A549 (cell line): ENCODE data around the gene C11orf91. TPM values are rescaled to one million over a fixed set of nuclear protein-coding genes. Genes with fewer than 3 reads are reported as not detected.
"Not testable (repeated sequence)": the region's sequence is repeated elsewhere in the genome, so short reads cannot be mapped to it uniquely, and the experiment has no call there.

Experiments used
- ATAC-seq, 2 experiments: fragments of 200-7000 bp in 1 of 2; fragments of >200 bp in 1 of 2; cut with Nextera tagmentation in 1 of 2; cut with Tn5 transposase in 1 of 2; 3 replicates each; pipeline versions ENCODE4 v1.8.0 to v1.9.1; 2018 to 2020; ENCODE audit warnings: mild to moderate bottlenecking in 1 of 2, moderate library complexity in 1 of 2
- CTCF ChIA-PET: fragments of 300-600 bp; sonication (Branson Sonifier 250); formaldehyde crosslinking; extraction: SDS; loops from one replicate; lab custom pipeline; 2021; ENCODE audit warnings: antibody characterized with exemption, inconsistent platforms; lab: Yijun Ruan, JAX
- POLR2A ChIA-PET: fragments of 350-600 bp; formaldehyde crosslinking; extraction: SDS; loops from one replicate; lab custom pipeline; 2021; ENCODE audit warnings: antibody characterized with exemption, inconsistent platforms; lab: Yijun Ruan, JAX
- DNase-seq, 2 experiments: peaks; one replicate each; pipeline versions ENCODE4 v3.0.0 to v3.0.0-alpha.2; 2011 to 2016; ENCODE audit warnings: low read depth in 1 of 2, low spot score in 1 of 2
- FAIRE-seq: peaks from 2 replicates; lab custom pipeline; 2011; peaks lifted over from hg19 to GRCh38; lab: Jason Lieb, UNC
- H3K27ac ChIP-seq, 2 experiments: fragments of >200 bp; sonication (Bioruptor Twin); formaldehyde crosslinking; 3 replicates each; pipeline ENCODE4 v1.5.1; 2016 to 2017
- H3K4me1 ChIP-seq: fragments of >200 bp; sonication (Bioruptor Twin); formaldehyde crosslinking; 3 replicates; pipeline ENCODE4 v1.6.1; 2016
- H3K4me2 ChIP-seq: fragments of >200 bp; sonication (Bioruptor Twin); formaldehyde crosslinking; 3 replicates; pipeline ENCODE4 v1.6.1; 2016
- H3K4me3 ChIP-seq: fragments of >200 bp; sonication (Bioruptor Twin); formaldehyde crosslinking; 3 replicates; pipeline ENCODE4 v1.5.1; 2016
- H3K9me3 ChIP-seq: fragments of >200 bp; sonication (Bioruptor Twin); formaldehyde crosslinking; 3 replicates; pipeline ENCODE4 v1.6.1; 2016
- BHLHE40 ChIP-seq: IDR thresholded peaks from 2 replicates; pipeline ENCODE4 v1.6.1; 2012; ENCODE audit warnings: low read depth, low read length, inconsistent platforms
- CEBPB ChIP-seq, 2 experiments: fragments of >200 bp in 1 of 2; sonication (Bioruptor Twin) in 1 of 2; formaldehyde crosslinking in 1 of 2; IDR thresholded peaks; 2 replicates each; pipeline ENCODE4 v1.6.1; 2012 to 2016
- EHF ChIP-seq: fragments of 250-450 bp; sonication (Bioruptor Pico); IDR thresholded peaks from 2 replicates; pipeline ENCODE4 v1.5.0; 2020; ENCODE audit warnings: mild to moderate bottlenecking
- EP300 ChIP-seq, 2 experiments: fragments of >200 bp; sonication (Bioruptor Twin); formaldehyde crosslinking; IDR thresholded peaks; 2 replicates in 1 of 2; 3 replicates in 1 of 2; pipeline ENCODE4 v1.6.1; 2016 to 2017
- ESRRA ChIP-seq: fragments of 150-350 bp; IDR thresholded peaks from 2 replicates; pipeline ENCODE4 v1.6.1; 2014; ENCODE audit warnings: mild to moderate bottlenecking, low read length, borderline replicate concordance
- FOSL2 ChIP-seq, 2 experiments: fragments of 450-650 bp in 1 of 2; fragments of >200 bp in 1 of 2; sonication (Bioruptor Twin) in 1 of 2; formaldehyde crosslinking; IDR thresholded peaks; 2 replicates each; pipeline versions ENCODE4 v1.5.0 to v1.6.1; 2016 to 2020; ENCODE audit warnings: mild to moderate bottlenecking in 1 of 2, moderate library complexity in 1 of 2
- GATA3 ChIP-seq: IDR thresholded peaks from 2 replicates; pipeline ENCODE4 v1.6.1; 2012; ENCODE audit warnings: borderline replicate concordance
- JUN ChIP-seq, 2 experiments: fragments of >200 bp; sonication (Bioruptor Twin); formaldehyde crosslinking; IDR thresholded peaks; 2 replicates in 1 of 2; 3 replicates in 1 of 2; pipeline ENCODE4 v1.6.1; 2016 to 2017
- JUNB ChIP-seq: fragments of >200 bp; sonication (Bioruptor Twin); formaldehyde crosslinking; IDR thresholded peaks from 2 replicates; pipeline ENCODE4 v1.6.1; 2016
- MAFK ChIP-seq: fragments of 450-650 bp; IDR thresholded peaks from 2 replicates; pipeline ENCODE4 v1.6.1; 2014; ENCODE audit not compliant: partially characterized antibody
- NFE2L2 ChIP-seq: fragments of 150-350 bp; conservative IDR thresholded peaks from 2 replicates; pipeline ENCODE4 v1.6.1; 2014; ENCODE audit warnings: low read length
- NPAS2 ChIP-seq: fragments of 250-450 bp; sonication (Bioruptor Pico); IDR thresholded peaks from 2 replicates; pipeline ENCODE4 v1.8.0; 2022; ENCODE audit warnings: mild to moderate bottlenecking, moderate library complexity, borderline replicate concordance
- RAD21 ChIP-seq, 2 experiments: fragments of >200 bp in 1 of 2; sonication (Bioruptor Twin) in 1 of 2; formaldehyde crosslinking in 1 of 2; IDR thresholded peaks in 1 of 2; conservative IDR thresholded peaks in 1 of 2; 2 replicates in 1 of 2; 3 replicates in 1 of 2; pipeline ENCODE4 v1.6.1; 2012 to 2018; ENCODE audit warnings: inconsistent platforms in 1 of 2
- RNF2 ChIP-seq: fragments of 200-600 bp; sonication (generic); IDR thresholded peaks from 2 replicates; pipeline ENCODE4 v1.6.1; 2016; ENCODE audit warnings: low read depth, mild to moderate bottlenecking, antibody characterized with exemption, moderate library complexity, borderline replicate concordance
- SMC3 ChIP-seq: fragments of >200 bp; sonication (Bioruptor Twin); formaldehyde crosslinking; IDR thresholded peaks from 3 replicates; pipeline ENCODE4 v1.6.1; 2018; ENCODE audit warnings: inconsistent platforms
- TFCP2L1 ChIP-seq: fragments of 250-450 bp; sonication (Bioruptor Pico); IDR thresholded peaks from 2 replicates; pipeline ENCODE4 v1.5.0; 2021; ENCODE audit warnings: mild to moderate bottlenecking
- WGBS: methylation state at CpG from one replicate; pipeline ENCODE4 v1.1.6; 2017; ENCODE audit errors: missing lambda C conversion rate; 5-methylcytosine and 5-hydroxymethylcytosine counted together
- polyA plus RNA-seq, 4 experiments: library from polyadenylated mRNA; depleted of rRNA in 3 of 4; stranded (reverse); fragments of >200 nt; fragmentation: RNase III in 1 of 4; extraction: RNeasy Plus Mini Kit Qiagen cat#74134 plus additional on column Dnase treatment in 1 of 4; gene quantifications; 2 replicates in 3 of 4; 3 replicates in 1 of 4; pipeline ENCODE4 v1.2.3, GENCODE V29; 2011 to 2017
- TF ChIP-seq, protein P1 (sequence below): fragments of >200 bp; sonication (Bioruptor Twin); formaldehyde crosslinking; IDR thresholded peaks from 2 replicates; pipeline ENCODE4 v1.6.1; 2016
- TF ChIP-seq, protein P2 (sequence below): fragments of 250-450 bp; sonication (Bioruptor Pico); IDR thresholded peaks from 2 replicates; pipeline ENCODE4 v1.5.0; 2021; ENCODE audit warnings: mild to moderate bottlenecking, moderate library complexity, borderline replicate concordance
- TF ChIP-seq, protein P3 (sequence below): fragments of 250-450 bp; sonication (Bioruptor Pico); IDR thresholded peaks from 2 replicates; pipeline ENCODE4 v1.5.0; 2020; ENCODE audit warnings: low read depth, mild to moderate bottlenecking, moderate library complexity

C11orf91 gene
- polyA plus RNA-seq, 2 of the 4 experiments (the other 2 are of a cell fraction): 0.15 TPM; not detected in 1

DNA sequence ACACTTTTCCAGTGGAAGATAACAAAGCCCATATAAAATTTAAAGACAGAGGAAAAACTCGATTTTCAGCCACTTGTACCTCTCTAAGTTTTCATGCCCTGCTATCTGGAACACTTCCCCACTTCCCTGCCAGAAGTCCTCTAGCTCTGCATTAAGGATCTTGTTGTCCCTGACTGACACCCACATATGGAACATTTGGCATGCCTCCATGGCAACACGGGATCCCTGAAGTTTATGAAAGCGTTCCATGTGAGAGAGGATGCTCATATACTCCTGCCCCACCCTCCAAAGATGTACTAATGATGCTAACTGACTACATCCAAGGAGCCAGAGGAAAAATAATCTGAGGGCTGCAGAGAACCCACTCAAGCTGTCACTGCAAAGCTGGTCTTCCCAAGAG is 8.8 kb upstream of the C11orf91 start (continued):
- TF ChIP-seq TFCP2L1 (no peak), EP300 (IDR thresholded peaks at IDR 0.05) (no peak)
- TF ChIP-seq, protein P1, sequence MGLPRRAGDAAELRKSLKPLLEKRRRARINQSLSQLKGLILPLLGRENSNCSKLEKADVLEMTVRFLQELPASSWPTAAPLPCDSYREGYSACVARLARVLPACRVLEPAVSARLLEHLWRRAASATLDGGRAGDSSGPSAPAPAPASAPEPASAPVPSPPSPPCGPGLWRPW: no peak
- TF ChIP-seq, protein P2, sequence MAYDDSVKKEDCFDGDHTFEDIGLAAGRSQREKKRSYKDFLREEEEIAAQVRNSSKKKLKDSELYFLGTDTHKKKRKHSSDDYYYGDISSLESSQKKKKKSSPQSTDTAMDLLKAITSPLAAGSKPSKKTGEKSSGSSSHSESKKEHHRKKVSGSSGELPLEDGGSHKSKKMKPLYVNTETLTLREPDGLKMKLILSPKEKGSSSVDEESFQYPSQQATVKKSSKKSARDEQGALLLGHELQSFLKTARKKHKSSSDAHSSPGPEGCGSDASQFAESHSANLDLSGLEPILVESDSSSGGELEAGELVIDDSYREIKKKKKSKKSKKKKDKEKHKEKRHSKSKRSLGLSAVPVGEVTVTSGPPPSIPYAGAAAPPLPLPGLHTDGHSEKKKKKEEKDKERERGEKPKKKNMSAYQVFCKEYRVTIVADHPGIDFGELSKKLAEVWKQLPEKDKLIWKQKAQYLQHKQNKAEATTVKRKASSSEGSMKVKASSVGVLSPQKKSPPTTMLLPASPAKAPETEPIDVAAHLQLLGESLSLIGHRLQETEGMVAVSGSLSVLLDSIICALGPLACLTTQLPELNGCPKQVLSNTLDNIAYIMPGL (CRISPR knock-in tag): no peak

DNA sequence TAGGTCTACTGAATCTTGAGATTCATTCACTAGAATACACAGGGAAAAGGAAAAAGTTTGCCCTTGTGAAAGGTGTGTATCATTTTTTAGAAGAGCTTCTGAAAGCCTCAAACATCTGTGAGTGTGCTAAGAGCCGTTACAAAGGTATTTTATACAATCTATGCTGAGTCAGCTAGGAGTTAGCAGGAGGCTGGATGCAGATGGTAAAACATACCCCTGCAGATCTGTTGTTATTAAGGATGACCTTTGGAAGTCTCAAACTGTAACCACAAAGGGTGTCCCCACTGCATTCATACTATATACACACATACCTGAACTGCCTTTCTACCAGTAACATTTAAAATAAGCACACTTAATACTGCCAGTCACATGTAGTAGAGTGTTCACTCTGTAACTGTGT is 8.4 kb upstream of the C11orf91 start:
- H3K4me2 ChIP-seq: no peak overlapping the region
- peaks cover 61% of the 10 kb centered on the region for H3K4me1 ChIP-seq
- H3K9me3 ChIP-seq: no peaks in the 10 kb centered on the region
- CTCF ChIA-PET: interaction anchor here (1.1 to 2.5 kb wide), 7 partner anchors 19 to 380 kb away, joined by 3 to 13 read pairs (median 5); no protein-coding TSS in a partner anchor
- no peak overlapping the region for H3K4me3 ChIP-seq
- no peak for FAIRE-seq
- POLR2A ChIA-PET: no interaction called here
- WGBS: 67% methylated on average over 1 of the region's 1 CpG
- TF ChIP-seq TFCP2L1 (no peak), MAFK (peak; percentile 85)
- peak overlapping the region; percentile 1 to 54; a peak in 1 of 6 replicates for H3K27ac ChIP-seq
- DNase-seq: no peak
- ATAC-seq: no peak

DNA sequence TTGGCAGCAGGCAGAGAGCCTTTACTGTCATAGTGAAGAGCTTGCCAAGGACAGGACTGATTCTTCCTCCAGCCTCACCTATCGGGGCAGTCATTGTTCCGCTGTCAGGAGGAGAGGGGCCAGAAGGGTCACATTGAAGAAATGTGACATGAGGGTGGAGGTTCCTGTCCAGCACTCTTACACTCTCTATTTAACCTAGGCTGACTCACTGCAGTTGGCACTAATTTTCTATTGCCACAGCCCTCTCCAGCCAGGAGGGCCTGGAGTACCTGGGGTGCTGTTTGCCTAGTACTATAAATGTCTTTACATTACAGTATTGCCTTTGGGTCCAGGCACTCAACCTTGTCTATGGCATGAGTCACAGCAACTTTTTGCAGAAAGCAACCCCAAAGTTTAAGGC is 7.2 kb upstream of the C11orf91 start:
- H3K4me2 ChIP-seq: peak overlapping the region; percentile 58
- ChIA-PET CTCF (interaction anchor here (1.0 to 2.5 kb wide), 7 partner anchors 9 to 122 kb away, joined by 4 to 13 read pairs (median 6); partner anchors contain the start of gene CD59), POLR2A (interaction anchor here (1.0 kb wide), 1 partner anchor 8 kb away, joined by 6 read pairs; no protein-coding TSS in a partner anchor)
- H3K27ac ChIP-seq: peak overlapping the region in 1 of 2 experiments; percentile 53; a peak in 3 of 6 replicates
- not testable (repeated sequence) for FAIRE-seq; H3K9me3 ChIP-seq; H3K4me3 ChIP-seq; TF ChIP-seq FOSL2 (CRISPR knock-in tag; IDR thresholded peaks at IDR 0.05)
- 100% methylated on average over 2 of the region's 2 CpGs for WGBS
- TF ChIP-seq GATA3 (peak; percentile 43; the same call in 1 of the 2 replicates), FOSL2 (IDR thresholded peaks at IDR 0.05) (0 out of 2 replicates have a peak, but pooled peaks have one; percentile 23), JUNB (peak; percentile 19), CEBPB (IDR thresholded peaks at IDR 0.05) (peak; percentile 5 to 34; a peak in 1 of 4 replicates)
- DNase-seq: peak in 1 of 2 experiments; percentile 51
- ATAC-seq: peak; percentile 26 to 61; a peak in 4 of 6 replicates
- peaks cover 64% of the 10 kb centered on the region for H3K4me1 ChIP-seq

DNA sequence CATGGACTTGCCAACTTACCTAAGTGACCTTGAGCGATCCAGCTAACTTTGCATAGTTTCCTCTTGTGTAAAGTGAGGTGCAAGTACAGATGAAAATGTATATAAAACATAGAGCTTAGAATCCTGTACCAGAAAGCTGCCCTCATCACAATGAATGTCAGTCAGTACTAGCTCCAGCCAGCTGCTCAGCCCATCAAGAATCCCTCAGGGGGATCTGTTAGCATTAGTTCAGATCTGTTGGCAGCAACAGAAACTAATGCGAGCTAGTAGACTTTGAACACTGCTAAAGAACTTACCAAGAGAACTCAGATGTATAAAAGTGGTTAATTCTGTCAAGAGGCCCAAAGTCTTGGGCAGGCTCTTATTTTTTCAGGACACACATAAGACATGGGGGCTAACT is 6.3 kb upstream of the C11orf91 start:
- 96% methylated on average over 2 of the region's 2 CpGs for WGBS
- no peak for TF ChIP-seq NPAS2
- TF ChIP-seq ESRRA: no peak
- no peak for TF ChIP-seq BHLHE40
- TF ChIP-seq RAD21 (conservative IDR thresholded peaks at IDR 0.05 in 1 of 2, IDR thresholded peaks at IDR 0.05 in 1 of 2): no peak
- no peak for TF ChIP-seq NFE2L2
- no peak for TF ChIP-seq JUN (IDR thresholded peaks at IDR 0.05)
- no peak for TF ChIP-seq SMC3
- no peak for TF ChIP-seq CEBPB (IDR thresholded peaks at IDR 0.05)
- TF ChIP-seq EHF: no peak
- TF ChIP-seq RNF2: no peak
- TF ChIP-seq, protein P3, sequence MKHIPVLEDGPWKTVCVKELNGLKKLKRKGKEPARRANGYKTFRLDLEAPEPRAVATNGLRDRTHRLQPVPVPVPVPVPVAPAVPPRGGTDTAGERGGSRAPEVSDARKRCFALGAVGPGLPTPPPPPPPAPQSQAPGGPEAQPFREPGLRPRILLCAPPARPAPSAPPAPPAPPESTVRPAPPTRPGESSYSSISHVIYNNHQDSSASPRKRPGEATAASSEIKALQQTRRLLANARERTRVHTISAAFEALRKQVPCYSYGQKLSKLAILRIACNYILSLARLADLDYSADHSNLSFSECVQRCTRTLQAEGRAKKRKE (CRISPR knock-in tag): no peak
- POLR2A ChIA-PET: interaction anchor here (1.0 kb wide), 2 partner anchors 9 to 30 kb away, joined by 3 to 6 read pairs; no protein-coding TSS in a partner anchor
- DNase-seq (no peak), ATAC-seq (no peak), FAIRE-seq (no peak)
- Histone ChIP-seq H3K9me3 (no peaks in the 10 kb centered on the region), H3K4me3 (no peak overlapping the region), H3K4me1 (peaks cover 73% of the 10 kb centered on the region), H3K4me2 (peak overlapping the region; percentile 18; the same call in 1 of the 3 replicates), H3K27ac (peak overlapping the region; percentile 15 to 53; a peak in 3 of 6 replicates)
- CTCF ChIA-PET: interaction anchor here (0.6 to 2.5 kb wide), 7 partner anchors 9 to 344 kb away, joined by 3 to 13 read pairs (median 4); partner anchors contain the start of gene CD59
